ENCODE measurements around the gene TTC9C. TPM values are rescaled to one million over a fixed set of nuclear protein-coding genes. Genes with fewer than 3 reads are reported as not detected.

The TTC9C gene
- total and polyA plus RNA-seq, 2 of the 8 experiments (the other 6 are each of a cell fraction or from before 2014, with no cell fraction given): 25.4 to 34.1 TPM

DNA sequence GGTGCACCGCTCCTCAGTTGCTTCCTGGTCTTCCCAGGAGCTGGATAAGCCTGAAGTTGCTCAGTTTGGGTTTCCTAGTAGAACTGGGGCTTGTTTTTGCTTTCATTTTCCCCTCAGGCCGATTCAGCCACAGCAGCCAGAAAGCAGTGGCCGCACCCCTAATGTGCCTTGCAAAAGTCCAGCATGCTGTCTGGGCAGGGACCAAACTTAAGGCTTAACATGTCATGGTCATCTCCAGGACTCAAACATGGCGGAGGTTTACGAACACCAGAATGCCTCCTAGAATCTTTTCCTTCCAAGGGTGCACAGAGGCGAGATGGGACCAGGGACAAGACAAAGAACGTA is 18.3 kb upstream of the TTC9C start:
- no peak for TF ChIP-seq RFX5 (IDR thresholded peaks at IDR 0.05; ENCODE audit: borderline replicate concordance, low read depth, low read length)
- TF ChIP-seq POLR2AphosphoS5 (IDR thresholded peaks at IDR 0.05; ENCODE audit: low read depth, low read length): peak; percentile 16; the same call in 1 of the 2 replicates
- no peak for TF ChIP-seq SIX5 (IDR thresholded peaks at IDR 0.05; ENCODE audit: low read depth, low read length)
- TF ChIP-seq KDM4A (IDR thresholded peaks at IDR 0.05; ENCODE audit: low read depth, low read length, severe bottlenecking): no peak
- TF ChIP-seq TBP (IDR thresholded peaks at IDR 0.05; ENCODE audit: low read depth, low read length): peak; percentile 6; the same call in 1 of the 2 replicates
- peak; percentile 71 for TF ChIP-seq TAF1 (IDR thresholded peaks at IDR 0.05; ENCODE audit: low read depth, low read length)
- TF ChIP-seq TCF12 (IDR thresholded peaks at IDR 0.05; ENCODE audit: low read depth, low read length): no peak
- TF ChIP-seq CHD2 (IDR thresholded peaks at IDR 0.05; ENCODE audit: low read length): no peak
- FAIRE-seq: no peak
- peak overlapping the region; percentile 60 to 86 (median 75); a peak in 7 of 8 replicates for H3K4me3 ChIP-seq (ENCODE audit: extremely low read depth in 1 of 4, insufficient read depth in 2 of 4, low read depth in 3 of 4, low read length in 4 of 4)
- peak overlapping the region; percentile 45; the same call in 1 of the 2 replicates for H2AFZ ChIP-seq (ENCODE audit: low read length)
- ChIA-PET CTCF (ENCODE audit: partially characterized antibody) (interaction anchor here (0.9 to 1.1 kb wide), 2 partner anchors 14 to 23 kb away, joined by 3 read pairs; no protein-coding TSS in a partner anchor), POLR2A (ENCODE audit: partially characterized antibody) (interaction anchor here (0.7 to 61.4 kb wide), 24 partner anchors 9 to 171 kb away, joined by 3 to 2041 read pairs (median 10); partner anchors contain the start of genes B3GAT3, C11orf98, CSKMT and GANAB)
- peaks cover 0 to 2% of the 10 kb centered on the region in 2 experiments for H4K20me1 ChIP-seq (replicated peaks in 1 of 2; ENCODE audit: control insufficient read depth in 1 of 2, insufficient read depth in 2 of 2, low read length in 2 of 2)
- H3K18ac ChIP-seq (ENCODE audit: extremely low read depth, low read length): peak overlapping the region; percentile 60
- peak overlapping the region; percentile 100; the same call in 1 of the 2 replicates for H4K8ac ChIP-seq (ENCODE audit: extremely low read depth, insufficient read depth, low read length)
- H3K27me3 ChIP-seq (replicated peaks in 1 of 4; ENCODE audit: control insufficient read depth in 3 of 4, extremely low read depth in 1 of 4, insufficient read depth in 3 of 4, low read length in 3 of 4): no peaks in the 10 kb centered on the region; a peak in 1 of 7 replicates
- peak overlapping the region; percentile 96 for H2BK5ac ChIP-seq (ENCODE audit: low read depth, low read length)
- H3K27ac ChIP-seq (ENCODE audit: low read depth, low read length): peak overlapping the region; percentile 95
- H3K79me1 ChIP-seq (ENCODE audit: low read depth, low read length): no peaks in the 10 kb centered on the region; the same call in 1 of the 2 replicates
- peak overlapping the region; percentile 96 for H4K91ac ChIP-seq (replicated peaks; ENCODE audit: insufficient read length, low read length)
- H2BK15ac ChIP-seq (ENCODE audit: low read length): no peak overlapping the region; the same call in 1 of the 2 replicates
- H3K4ac ChIP-seq (replicated peaks; ENCODE audit: insufficient read length, low read depth, low read length): peak overlapping the region; percentile 55
- no peak for DNase-seq (ENCODE audit: low read depth in 1 of 2, low spot score in 2 of 2)
- peak overlapping the region in 3 of 4 experiments; percentile 88 to 92 (median 91); a peak in 6 of 7 replicates for H3K9ac ChIP-seq (replicated peaks in 1 of 4; ENCODE audit: extremely low read depth in 1 of 4, low read depth in 3 of 4, low read length in 3 of 4)
- H3K4me2 ChIP-seq (ENCODE audit: insufficient read depth in 1 of 2, low read depth in 2 of 2, low read length in 2 of 2): peak overlapping the region; percentile 99
- WGBS, 2 experiments (ENCODE audit: extremely low coverage in 1 of 2, insufficient coverage in 1 of 2, insufficient read length in 1 of 2, insufficient replicate concordance in 2 of 2, low coverage in 1 of 2, low lambda C conversion rate in 2 of 2, missing lambda C conversion rate in 1 of 2): 63% methylated on average over 7 of the region's 7 CpGs; no CpG with 5 or more reads in 1 of the 2 experiments
- H3K23me2 ChIP-seq (ENCODE audit: low read depth, low read length): peaks cover 22% of the 10 kb centered on the region
- H3K4me1 ChIP-seq (replicated peaks in 1 of 4; ENCODE audit: control insufficient read depth in 3 of 4, insufficient read depth in 4 of 4, low read length in 3 of 4): peaks cover 7 to 43% (median 21%) of the 10 kb centered on the region in 4 experiments
- peak overlapping the region; percentile 14; the same call in 1 of the 2 replicates for H2AK5ac ChIP-seq (ENCODE audit: low read depth, low read length)
- H4K5ac ChIP-seq (ENCODE audit: insufficient read length, low read depth, low read length): peak overlapping the region; percentile 92
- peaks cover 17 to 44% (median 24%) of the 10 kb centered on the region in 4 experiments for H3K36me3 ChIP-seq (ENCODE audit: control insufficient read depth in 2 of 4, insufficient read depth in 4 of 4, low read length in 3 of 4)
- H3K23ac ChIP-seq (ENCODE audit: insufficient read length): no peak overlapping the region
- no peaks in the 10 kb centered on the region for H3K9me3 ChIP-seq (ENCODE audit: insufficient read depth in 2 of 2, low read depth in 1 of 2, low read length in 1 of 2)
- peak overlapping the region; percentile 72; the same call in 1 of the 2 replicates for H2BK12ac ChIP-seq (ENCODE audit: low read depth, low read length)
- H2BK120ac ChIP-seq (replicated peaks; ENCODE audit: low read depth, low read length): peak overlapping the region; percentile 44
- peak overlapping the region; percentile 87 for H3K56ac ChIP-seq (replicated peaks; ENCODE audit: insufficient read length, low read depth, low read length)
- no peak overlapping the region for H3K14ac ChIP-seq (ENCODE audit: insufficient read length)
- no peak overlapping the region for H2BK20ac ChIP-seq (ENCODE audit: low read length)
- H3K79me2 ChIP-seq (ENCODE audit: control insufficient read depth in 1 of 2, insufficient read depth in 2 of 2, low read length in 2 of 2): peaks cover 0 to 13% of the 10 kb centered on the region in 2 experiments; a peak in 1 of 4 replicates

Data from H1 (cell line).